ENCODE measurements around the gene CHCHD6. TPM values are rescaled to one million over a fixed set of nuclear protein-coding genes. Genes with fewer than 3 reads are reported as not detected.

Gene CHCHD6
- polyA plus RNA-seq, 1 donor from 2014 or later = 102 TPM

DNA sequence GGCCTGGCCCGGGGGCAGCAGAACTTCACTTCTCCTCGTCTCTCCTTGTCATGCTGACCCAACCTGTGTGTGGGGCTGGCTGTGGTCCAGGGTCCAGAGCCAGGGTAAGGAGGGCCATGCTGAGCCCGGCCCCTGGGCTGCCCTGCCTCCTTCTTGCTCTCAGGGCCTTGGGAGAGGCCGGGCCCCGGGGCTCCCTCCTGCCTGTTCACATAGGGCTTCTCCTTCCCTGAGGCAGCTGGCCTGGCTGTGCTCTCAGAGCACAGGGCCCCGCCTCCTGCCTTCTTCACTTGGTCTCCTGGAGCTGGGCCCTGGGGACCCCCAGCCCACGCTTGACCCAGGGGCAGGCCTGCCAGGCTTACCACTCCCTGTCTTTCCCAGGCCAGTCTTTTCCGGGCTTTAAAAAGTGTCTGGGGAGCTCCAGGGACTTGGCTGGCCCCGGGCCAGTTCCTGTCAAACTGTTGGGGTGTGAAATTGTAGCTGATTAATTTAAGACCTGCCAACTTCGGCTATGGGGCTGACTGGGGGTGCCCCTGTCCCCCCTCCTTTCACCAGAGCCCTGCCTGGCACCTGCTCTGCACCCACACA is 290.7 kb downstream of the CHCHD6 start:
- no peak overlapping the region for H3K4me2 ChIP-seq (ENCODE audit: low read length)
- H3K9me2 ChIP-seq (ENCODE audit: insufficient read depth, low read length) = no peaks in the 10 kb centered on the region
- H3K4me3 ChIP-seq (ENCODE audit: low read length) = no peak overlapping the region
- H3K27me3 ChIP-seq (ENCODE audit: insufficient read depth, low read depth, low read length) = no peaks in the 10 kb centered on the region
- TF ChIP-seq RAD21 (conservative IDR thresholded peaks at IDR 0.05) = no peak
- peaks cover 3% of the 10 kb centered on the region for H3K36me3 ChIP-seq (ENCODE audit: insufficient read depth, low read length)
- H3K79me2 ChIP-seq (replicated peaks; ENCODE audit: insufficient read depth, low read length) = peaks cover 54% of the 10 kb centered on the region
- H4K20me1 ChIP-seq (ENCODE audit: insufficient read depth) = peaks cover 86% of the 10 kb centered on the region
- no peaks in the 10 kb centered on the region for H3F3A ChIP-seq (ENCODE audit: insufficient read depth, low read length, poor library complexity, severe bottlenecking)
- no peak overlapping the region for H3K27ac ChIP-seq (ENCODE audit: low read length)
- no peak overlapping the region for H2AFZ ChIP-seq (ENCODE audit: low read depth, low read length)
- no peak overlapping the region for H3K9ac ChIP-seq (ENCODE audit: low read length)
- no peaks in the 10 kb centered on the region for H3K9me3 ChIP-seq (ENCODE audit: low read length)

DNA sequence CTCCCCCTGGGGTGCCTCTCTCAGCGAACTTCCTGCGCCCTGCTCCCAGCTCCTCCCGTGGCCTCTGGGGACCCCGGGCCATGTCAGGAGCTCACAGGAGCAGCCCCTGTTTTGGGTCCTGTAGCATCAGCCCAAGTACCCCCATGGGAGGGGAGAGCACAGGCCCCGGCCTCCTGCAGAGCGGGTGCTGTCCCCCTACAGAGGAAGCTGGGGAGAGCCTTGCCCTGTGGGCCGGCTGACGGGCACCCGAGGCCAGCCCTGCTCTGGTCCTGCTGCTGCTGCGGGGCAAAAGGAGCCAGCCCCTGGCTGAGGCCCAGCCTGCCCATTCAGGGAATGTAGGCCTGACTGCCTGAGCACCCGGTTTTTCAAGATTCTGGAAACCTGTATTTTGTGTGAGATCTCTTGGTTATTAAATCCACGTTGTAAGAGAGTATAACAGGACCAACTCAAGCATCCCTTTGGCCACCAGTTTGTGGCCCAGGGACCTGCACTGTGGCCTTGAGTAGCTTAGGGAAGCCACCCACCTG is 291.3 kb downstream of the CHCHD6 start:
- Histone ChIP-seq H3K9me2 (ENCODE audit: insufficient read depth, low read length) (no peaks in the 10 kb centered on the region), H2AFZ (ENCODE audit: low read depth, low read length) (no peak overlapping the region), H3K27me3 (ENCODE audit: insufficient read depth, low read depth, low read length) (no peaks in the 10 kb centered on the region), H3K9ac (ENCODE audit: low read length) (no peak overlapping the region), H3K36me3 (ENCODE audit: insufficient read depth, low read length) (no peaks in the 10 kb centered on the region), H3K79me2 (replicated peaks; ENCODE audit: insufficient read depth, low read length) (peaks cover 48% of the 10 kb centered on the region), H3F3A (ENCODE audit: insufficient read depth, low read length, poor library complexity, severe bottlenecking) (no peaks in the 10 kb centered on the region), H3K27ac (ENCODE audit: low read length) (no peak overlapping the region), H4K20me1 (ENCODE audit: insufficient read depth) (peaks cover 83% of the 10 kb centered on the region), H3K9me3 (ENCODE audit: low read length) (no peaks in the 10 kb centered on the region), H3K4me2 (ENCODE audit: low read length) (no peak overlapping the region), H3K4me3 (ENCODE audit: low read length) (no peak overlapping the region)
- no peak for TF ChIP-seq MXI1 (conservative IDR thresholded peaks at IDR 0.05; ENCODE audit: poor library complexity, severe bottlenecking)
- TF ChIP-seq EP300 (conservative IDR thresholded peaks at IDR 0.05; ENCODE audit: poor library complexity, severe bottlenecking) = no peak
- TF ChIP-seq SMC3 (conservative IDR thresholded peaks at IDR 0.05; ENCODE audit: poor library complexity) = no peak
- TF ChIP-seq, protein P1, sequence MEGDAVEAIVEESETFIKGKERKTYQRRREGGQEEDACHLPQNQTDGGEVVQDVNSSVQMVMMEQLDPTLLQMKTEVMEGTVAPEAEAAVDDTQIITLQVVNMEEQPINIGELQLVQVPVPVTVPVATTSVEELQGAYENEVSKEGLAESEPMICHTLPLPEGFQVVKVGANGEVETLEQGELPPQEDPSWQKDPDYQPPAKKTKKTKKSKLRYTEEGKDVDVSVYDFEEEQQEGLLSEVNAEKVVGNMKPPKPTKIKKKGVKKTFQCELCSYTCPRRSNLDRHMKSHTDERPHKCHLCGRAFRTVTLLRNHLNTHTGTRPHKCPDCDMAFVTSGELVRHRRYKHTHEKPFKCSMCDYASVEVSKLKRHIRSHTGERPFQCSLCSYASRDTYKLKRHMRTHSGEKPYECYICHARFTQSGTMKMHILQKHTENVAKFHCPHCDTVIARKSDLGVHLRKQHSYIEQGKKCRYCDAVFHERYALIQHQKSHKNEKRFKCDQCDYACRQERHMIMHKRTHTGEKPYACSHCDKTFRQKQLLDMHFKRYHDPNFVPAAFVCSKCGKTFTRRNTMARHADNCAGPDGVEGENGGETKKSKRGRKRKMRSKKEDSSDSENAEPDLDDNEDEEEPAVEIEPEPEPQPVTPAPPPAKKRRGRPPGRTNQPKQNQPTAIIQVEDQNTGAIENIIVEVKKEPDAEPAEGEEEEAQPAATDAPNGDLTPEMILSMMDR (IDR thresholded peaks at IDR 0.05; ENCODE audit: poor library complexity, severe bottlenecking) = no peak
- no peak for TF ChIP-seq EZH2 (IDR thresholded peaks at IDR 0.05; ENCODE audit: borderline replicate concordance, insufficient read depth, low read length, poor library complexity, severe bottlenecking)
- TF ChIP-seq RAD21 (conservative IDR thresholded peaks at IDR 0.05) = no peak
- TF ChIP-seq, protein P2, sequence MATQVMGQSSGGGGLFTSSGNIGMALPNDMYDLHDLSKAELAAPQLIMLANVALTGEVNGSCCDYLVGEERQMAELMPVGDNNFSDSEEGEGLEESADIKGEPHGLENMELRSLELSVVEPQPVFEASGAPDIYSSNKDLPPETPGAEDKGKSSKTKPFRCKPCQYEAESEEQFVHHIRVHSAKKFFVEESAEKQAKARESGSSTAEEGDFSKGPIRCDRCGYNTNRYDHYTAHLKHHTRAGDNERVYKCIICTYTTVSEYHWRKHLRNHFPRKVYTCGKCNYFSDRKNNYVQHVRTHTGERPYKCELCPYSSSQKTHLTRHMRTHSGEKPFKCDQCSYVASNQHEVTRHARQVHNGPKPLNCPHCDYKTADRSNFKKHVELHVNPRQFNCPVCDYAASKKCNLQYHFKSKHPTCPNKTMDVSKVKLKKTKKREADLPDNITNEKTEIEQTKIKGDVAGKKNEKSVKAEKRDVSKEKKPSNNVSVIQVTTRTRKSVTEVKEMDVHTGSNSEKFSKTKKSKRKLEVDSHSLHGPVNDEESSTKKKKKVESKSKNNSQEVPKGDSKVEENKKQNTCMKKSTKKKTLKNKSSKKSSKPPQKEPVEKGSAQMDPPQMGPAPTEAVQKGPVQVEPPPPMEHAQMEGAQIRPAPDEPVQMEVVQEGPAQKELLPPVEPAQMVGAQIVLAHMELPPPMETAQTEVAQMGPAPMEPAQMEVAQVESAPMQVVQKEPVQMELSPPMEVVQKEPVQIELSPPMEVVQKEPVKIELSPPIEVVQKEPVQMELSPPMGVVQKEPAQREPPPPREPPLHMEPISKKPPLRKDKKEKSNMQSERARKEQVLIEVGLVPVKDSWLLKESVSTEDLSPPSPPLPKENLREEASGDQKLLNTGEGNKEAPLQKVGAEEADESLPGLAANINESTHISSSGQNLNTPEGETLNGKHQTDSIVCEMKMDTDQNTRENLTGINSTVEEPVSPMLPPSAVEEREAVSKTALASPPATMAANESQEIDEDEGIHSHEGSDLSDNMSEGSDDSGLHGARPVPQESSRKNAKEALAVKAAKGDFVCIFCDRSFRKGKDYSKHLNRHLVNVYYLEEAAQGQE (IDR thresholded peaks at IDR 0.05; ENCODE audit: borderline replicate concordance) = no peak
- TF ChIP-seq TAF1 (IDR thresholded peaks at IDR 0.05; ENCODE audit: low read depth) = no peak

All from neural cell (in vitro differentiated cells).